ENCODE results near the gene STK33.

- TF ChIP-seq CTCF (IDR thresholded peaks at IDR 0.05) (no peak), POLR2A (IDR thresholded peaks at IDR 0.05) (no peak)
Measured at GRCh38 chr11:8346157-8346755, 247.8 kb downstream of the STK33 start.

Measured in adrenal gland (tissue), 5 donors.